HT1080 (cell line): Measurements from ENCODE around the gene FAM168A. TPM values are rescaled to one million over a fixed set of nuclear protein-coding genes. Genes with fewer than 3 reads are reported as not detected.

Experiments used
- DNase-seq: peaks from one replicate; pipeline ENCODE4 v3.0.0-alpha.2; 2015; ENCODE audit warnings: low read depth
- total RNA-seq: library from RNA; depleted of rRNA; stranded (reverse); fragments of >200 nt; shearing (Covaris generic); gene quantifications from 2 replicates; pipeline ENCODE4 v1.2.3, GENCODE V29; 2014

FAM168A gene
- total RNA-seq, 1 experiment from 2014 or later, result 20.3 TPM

GRCh38 chr11:73556966-73557365 is 40.9 kb downstream of the FAM168A start:
- no peak for DNase-seq

- no peak for DNase-seq
Measured at GRCh38 chr11:73555615-73556014, 42.3 kb downstream of the FAM168A start.

GRCh38 chr11:73554671-73555320 is 43.1 kb downstream of the FAM168A start:
- no peak for DNase-seq

GRCh38 chr11:73553266-73553665 is 44.6 kb downstream of the FAM168A start:
- DNase-seq, result no peak

GRCh38 chr11:73551677-73552076 is 46.2 kb downstream of the FAM168A start:
- DNase-seq, result no peak

- DNase-seq, result no peak
Measured at GRCh38 chr11:73549376-73549775, 48.5 kb downstream of the FAM168A start.

GRCh38 chr11:73547706-73548595 is 50.0 kb downstream of the FAM168A start:
- DNase-seq, result no peak

GRCh38 chr11:73542175-73542574 is 55.7 kb downstream of the FAM168A start:
- DNase-seq, result no peak

GRCh38 chr11:73539506-73540084 is 58.3 kb downstream of the FAM168A start:
- no peak for DNase-seq

- DNase-seq, result peak; percentile 59
Measured at GRCh38 chr11:73538381-73538872, 59.5 kb downstream of the FAM168A start.

- DNase-seq, result no peak
Measured at GRCh38 chr11:73537969-73538368, 59.9 kb downstream of the FAM168A start.

- no peak for DNase-seq
Measured at GRCh38 chr11:73536961-73537360, 61.0 kb downstream of the FAM168A start.

GRCh38 chr11:73532310-73532709 is 65.6 kb downstream of the FAM168A start:
- no peak for DNase-seq

GRCh38 chr11:73531386-73531785 is 66.5 kb downstream of the FAM168A start:
- no peak for DNase-seq

GRCh38 chr11:73530109-73530508 is 67.8 kb downstream of the FAM168A start:
- no peak for DNase-seq

- DNase-seq, result no peak
Measured at GRCh38 chr11:73529204-73529530, 68.7 kb downstream of the FAM168A start.

- no peak for DNase-seq
Measured at GRCh38 chr11:73528483-73529203, 69.3 kb downstream of the FAM168A start.

GRCh38 chr11:73528013-73528412 is 69.9 kb downstream of the FAM168A start:
- DNase-seq, result no peak

GRCh38 chr11:73525611-73526010 is 72.3 kb downstream of the FAM168A start:
- DNase-seq, result no peak

- DNase-seq, result no peak
Measured at GRCh38 chr11:73524774-73525173, 73.1 kb downstream of the FAM168A start.

- DNase-seq, result peak; percentile 81
Measured at GRCh38 chr11:73521621-73522020, 76.3 kb downstream of the FAM168A start.
